BJ (cell line): ENCODE data around the gene GFY. TPM values are rescaled to one million over a fixed set of nuclear protein-coding genes. Genes with fewer than 3 reads are reported as not detected.
"Not testable (repeated sequence)": the region's sequence is repeated elsewhere in the genome, so short reads cannot be mapped to it uniquely, and the experiment has no call there.

ENCODE experiments used
- CTCF ChIA-PET: fragments of 350-600 bp; formaldehyde crosslinking; extraction: SDS; loops from one replicate; lab custom pipeline; 2021; ENCODE audit warnings: antibody characterized with exemption, inconsistent platforms; lab: Yijun Ruan, JAX
- POLR2A ChIA-PET: fragments of 300-600 bp; sonication (Branson Sonifier 250); formaldehyde crosslinking; extraction: SDS; loops from one replicate; lab custom pipeline; 2021; ENCODE audit warnings: antibody characterized with exemption; lab: Charles Lee
- DNase-seq: peaks from one replicate; pipeline ENCODE4 v3.0.0-alpha.2; 2011; ENCODE audit warnings: low read depth
- H3K27me3 ChIP-seq: 2 replicates; pipeline ENCODE4 v1.6.0; 2011; ENCODE audit warnings: low read length; ENCODE audit not compliant: control insufficient read depth, insufficient read depth
- H3K36me3 ChIP-seq: 2 replicates; pipeline ENCODE4 v1.5.1; 2011; ENCODE audit warnings: low read length; ENCODE audit not compliant: control insufficient read depth, insufficient read depth
- H3K4me3 ChIP-seq: 2 replicates; pipeline ENCODE4 v1.5.1; 2011; ENCODE audit warnings: low read depth, mild to moderate bottlenecking, control low read depth, low read length
- CTCF ChIP-seq: IDR thresholded peaks from 2 replicates; pipeline ENCODE4 v1.5.1; 2011; ENCODE audit warnings: low read depth, mild to moderate bottlenecking, control low read depth, inconsistent platforms, low read length, moderate library complexity; ENCODE audit not compliant: insufficient read depth
- polyA plus RNA-seq: library from polyadenylated mRNA; depleted of rRNA; stranded (reverse); fragments of >200 nt; gene quantifications from 2 replicates; pipeline ENCODE4 v1.2.3, GENCODE V29; 2011

Gene GFY
- polyA plus RNA-seq, 1 experiment, result not detected

GRCh38 chr19:49442771-49443365, 17.7 kb downstream of the GFY start:
- Histone ChIP-seq H3K4me3 (peak overlapping the region; percentile 72), H3K27me3 (peaks cover 36% of the 10 kb centered on the region), H3K36me3 (peaks cover 7% of the 10 kb centered on the region)
- ChIA-PET CTCF (interaction anchor here (0.7 to 2.3 kb wide), 18 partner anchors 9 to 217 kb away, joined by 3 to 13 read pairs (median 4); partner anchors contain the start of genes GFY and PIH1D1), POLR2A (interaction anchor here (0.6 kb wide), 1 partner anchor 18 kb away, joined by 4 read pairs; no protein-coding TSS in a partner anchor)
- DNase-seq, result no peak
- TF ChIP-seq CTCF, result no peak

GRCh38 chr19:49443366-49444099, 18.3 kb downstream of the GFY start:
- ChIA-PET CTCF (interaction anchor here (0.6 to 2.3 kb wide), 16 partner anchors 10 to 218 kb away, joined by 3 to 13 read pairs (median 3); partner anchors contain the start of genes GFY and TEAD2), POLR2A (no interaction called here)
- H3K4me3 ChIP-seq, result peak overlapping the region; percentile 72
- TF ChIP-seq CTCF, result peak; percentile 84
- H3K36me3 ChIP-seq, result peaks cover 9% of the 10 kb centered on the region
- H3K27me3 ChIP-seq, result peaks cover 29% of the 10 kb centered on the region
- peak; percentile 53 for DNase-seq

- not testable (repeated sequence) for H3K36me3 ChIP-seq, H3K4me3 ChIP-seq, DNase-seq
- POLR2A ChIA-PET, result interaction anchor here (0.5 kb wide), 1 partner anchor 28 kb away, joined by 3 read pairs; no protein-coding TSS in a partner anchor
- peaks cover 23% of the 10 kb centered on the region for H3K27me3 ChIP-seq
- CTCF ChIA-PET, result interaction anchor here (0.6 to 3.1 kb wide), 8 partner anchors 9 to 178 kb away, joined by 3 to 16 read pairs (median 3); partner anchors contain the start of gene TEAD2
These were observed 19.0 kb downstream of the GFY start for GRCh38 chr19:49444100-49444700.

- ChIA-PET POLR2A (no interaction called here), CTCF (interaction anchor here (0.6 to 3.1 kb wide), 2 partner anchors 55 to 180 kb away, joined by 4 to 16 read pairs; no protein-coding TSS in a partner anchor)
- Histone ChIP-seq H3K36me3 (peaks cover 10% of the 10 kb centered on the region), H3K4me3 (no peak overlapping the region), H3K27me3 (peaks cover 6% of the 10 kb centered on the region)
- no peak for TF ChIP-seq CTCF
- no peak for DNase-seq
These were observed 20.8 kb downstream of the GFY start for GRCh38 chr19:49445997-49446396.

- Histone ChIP-seq H3K27me3 (no peaks in the 10 kb centered on the region), H3K36me3 (peaks cover 10% of the 10 kb centered on the region), H3K4me3 (no peak overlapping the region)
- no peak for TF ChIP-seq CTCF
- ChIA-PET CTCF (interaction anchor here (1.0 to 1.5 kb wide), 3 partner anchors 26 to 221 kb away, joined by 3 to 7 read pairs (median 5); partner anchors contain the start of gene FLT3LG), POLR2A (no interaction called here)
- DNase-seq, result no peak
These were observed 22.6 kb downstream of the GFY start for GRCh38 chr19:49447485-49448431.
